GM18909 (cell line): ENCODE measurements around the gene SATL1.
"Not testable (repeated sequence)": the region's sequence is repeated elsewhere in the genome, so short reads cannot be mapped to it uniquely, and the experiment has no call there.

ENCODE experiments used
- ATAC-seq: cut with Tn5 transposase; IDR thresholded peaks from one replicate; pipeline ENCODE4 v1.9.1; 2021; ENCODE audit warnings: mild to moderate bottlenecking; ENCODE audit not compliant: unreplicated experiment, poor library complexity

Gene SATL1

GRCh38 chrX:85112293-85112692 is 131.3 kb downstream of the SATL1 start:
- no peak for ATAC-seq

GRCh38 chrX:85111347-85111746 is 132.2 kb downstream of the SATL1 start:
- ATAC-seq = peak; percentile 39

DNA sequence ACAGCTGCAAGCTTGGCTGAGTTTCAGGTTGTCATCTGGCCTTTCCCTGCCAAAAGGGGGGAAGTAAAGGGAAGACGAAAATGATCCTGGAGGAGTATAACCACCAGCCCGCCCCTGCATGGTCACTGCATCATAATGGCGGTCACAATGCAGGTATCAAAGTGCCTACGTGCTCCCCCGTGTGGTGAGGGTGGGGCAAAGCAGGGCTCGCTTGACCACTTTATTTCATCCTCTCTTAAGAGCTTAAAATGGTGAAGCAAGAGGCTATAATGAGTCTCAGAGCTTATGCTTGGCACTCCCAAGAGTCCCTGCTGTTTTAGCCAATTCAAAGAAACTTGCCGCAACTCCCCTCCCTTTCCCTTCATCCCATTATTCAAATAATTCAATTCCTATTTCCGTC is 134.3 kb downstream of the SATL1 start:
- ATAC-seq = peak; percentile 73

DNA sequence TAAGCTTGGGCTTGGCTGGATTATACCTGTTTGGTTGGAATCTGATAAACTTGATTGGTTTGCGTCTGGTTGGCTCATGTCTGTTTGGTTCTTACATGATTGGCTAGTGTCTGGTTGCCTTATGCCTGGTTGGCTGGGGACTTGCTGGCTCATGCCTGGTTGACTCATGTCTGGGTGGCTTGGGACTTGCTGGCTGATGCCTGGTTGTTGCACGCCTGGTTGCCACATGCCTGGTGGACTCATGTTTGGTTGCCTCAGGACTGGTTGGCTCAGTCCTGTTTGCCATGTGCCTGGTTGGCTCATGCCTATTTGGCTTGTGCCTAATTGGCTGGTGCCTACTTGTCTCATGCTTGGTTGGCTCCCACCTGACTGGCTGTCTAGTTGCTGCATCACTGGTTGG is 135.4 kb downstream of the SATL1 start:
- ATAC-seq = no peak

DNA sequence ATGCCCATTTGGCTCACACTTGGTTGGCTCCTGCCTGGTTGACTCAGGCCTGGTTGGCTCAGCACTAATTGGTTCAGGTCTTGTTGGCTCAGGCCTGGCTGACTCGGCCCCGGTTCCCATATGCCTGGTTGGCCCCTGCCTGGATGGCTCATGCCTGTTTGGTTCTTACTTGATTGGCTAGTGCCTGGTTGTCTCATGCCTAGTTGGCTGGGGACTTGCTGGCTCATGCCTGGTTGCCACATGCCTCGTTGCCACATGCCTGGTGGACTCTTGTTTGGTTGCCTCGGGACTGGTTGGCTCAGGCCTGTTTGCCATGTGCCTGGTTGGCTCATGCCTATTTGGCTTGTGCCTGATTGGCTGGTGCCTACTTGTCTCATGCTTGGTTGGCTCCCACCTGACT is 136.2 kb downstream of the SATL1 start:
- ATAC-seq = no peak

DNA sequence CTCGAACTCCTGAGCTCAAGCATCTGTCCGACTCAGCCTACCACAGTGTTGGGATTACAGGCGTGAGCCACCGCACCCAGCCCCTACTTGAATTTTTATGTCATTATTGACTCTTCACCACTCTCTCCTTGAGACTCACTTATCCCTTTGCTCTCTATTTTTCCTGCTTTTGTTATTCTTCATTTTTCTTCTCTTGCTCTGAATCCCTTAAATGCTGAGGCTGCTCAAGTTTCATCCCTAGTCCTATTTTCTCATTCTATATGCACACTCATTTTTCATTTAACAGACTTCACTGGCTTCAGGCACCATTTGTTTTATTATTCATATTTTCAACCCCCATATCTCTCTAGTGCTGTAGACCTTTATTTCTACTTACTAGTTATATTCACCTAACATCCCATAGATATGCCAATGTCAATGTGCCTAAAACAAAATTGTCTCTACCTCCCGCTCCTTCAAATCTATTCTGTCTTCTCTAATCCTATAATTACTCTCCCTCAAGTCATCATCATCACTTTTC is 154.2 kb downstream of the SATL1 start:
- no peak for ATAC-seq

GRCh38 chrX:85084770-85085393 is 158.7 kb downstream of the SATL1 start:
- peak; percentile 89 for ATAC-seq

DNA sequence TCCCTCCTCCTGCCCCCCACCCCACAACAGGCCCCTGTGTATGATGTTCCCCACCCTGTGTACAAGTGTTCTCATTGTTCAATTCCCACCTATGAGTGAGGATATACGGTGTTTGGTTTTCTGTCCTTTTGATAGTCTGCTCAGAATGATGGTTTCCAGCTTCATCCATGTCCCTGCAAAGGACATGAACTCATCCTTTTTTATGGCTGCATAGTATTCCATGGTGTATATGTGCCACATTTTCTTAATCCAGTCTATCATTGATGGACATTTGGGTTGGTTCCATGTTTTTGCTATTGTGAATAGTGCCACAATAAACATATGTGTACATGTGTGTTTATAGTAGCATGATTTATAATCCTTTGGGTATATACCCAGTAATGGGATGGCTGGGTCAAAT is 166.3 kb downstream of the SATL1 start:
- not testable (repeated sequence) for ATAC-seq

GRCh38 chrX:85065512-85066198 is 177.9 kb downstream of the SATL1 start:
- ATAC-seq = peak; percentile 72

DNA sequence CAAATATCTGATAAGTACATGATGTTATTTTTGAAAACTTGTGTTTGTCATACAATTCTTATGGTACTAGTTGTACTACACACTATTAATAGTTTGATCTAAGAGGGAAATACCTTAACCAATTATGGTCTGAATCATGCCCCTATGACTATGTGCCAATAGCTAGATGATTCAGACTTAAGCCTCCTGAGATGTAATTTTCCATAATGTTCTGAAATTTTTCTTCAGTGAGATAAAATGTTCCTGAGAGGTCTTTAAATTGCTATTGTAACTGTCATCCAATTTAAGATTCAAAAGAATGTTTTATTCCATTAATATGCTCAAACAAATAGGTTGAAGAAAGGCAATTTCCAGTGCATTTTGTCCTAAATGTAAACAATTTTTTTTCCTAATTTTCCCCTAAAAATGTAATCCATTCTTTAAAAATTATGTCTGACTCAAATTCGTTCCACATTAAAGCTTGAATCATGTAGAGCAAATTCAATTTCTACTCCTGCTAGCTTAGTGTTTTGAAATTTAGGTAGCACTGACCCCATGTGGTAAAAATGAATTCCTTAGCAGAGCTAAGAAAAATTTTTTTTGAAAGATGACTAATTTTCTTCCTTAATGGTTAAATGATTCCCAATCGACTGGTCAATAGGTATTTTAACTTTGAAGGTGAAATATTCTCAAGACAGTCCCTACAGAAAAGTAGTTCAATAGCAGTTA is 190.8 kb downstream of the SATL1 start:
- ATAC-seq = no peak

DNA sequence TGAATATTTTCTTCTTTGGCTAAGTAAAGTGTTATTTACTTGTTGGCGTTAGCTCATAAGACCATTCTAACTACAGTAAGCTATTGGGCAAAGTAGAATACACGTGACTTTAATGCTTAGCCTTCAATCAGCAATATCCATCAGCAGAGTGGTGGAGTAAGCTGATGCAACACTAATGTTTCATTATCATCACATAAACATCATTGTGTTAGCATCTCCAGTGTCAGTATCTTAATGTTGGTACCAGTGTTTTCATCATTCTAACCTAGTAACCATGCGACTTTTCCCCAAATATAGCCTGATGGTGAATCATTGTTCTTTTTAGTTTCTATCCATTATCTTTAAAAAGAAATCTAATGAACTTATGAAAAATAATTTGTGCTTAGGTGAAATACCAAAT is 191.4 kb downstream of the SATL1 start:
- ATAC-seq = no peak

GRCh38 chrX:85051627-85052026 is 192.0 kb downstream of the SATL1 start:
- ATAC-seq = peak; percentile 46
